AG08396 (cell line): ENCODE measurements around the gene MASTL.
"Not testable (repeated sequence)": the region's sequence is repeated elsewhere in the genome, so short reads cannot be mapped to it uniquely, and the experiment has no call there.

Experiments
- DNase-seq: peaks from one replicate; pipeline ENCODE4 v3.0.0; 2012; ENCODE audit warnings: low spot score, mixed read lengths

MASTL gene

GRCh38 chr10:27155066-27155754, at the start of gene MASTL:
Gene MASTL (plus strand): TSS chr10:27155352. CDS start chr10:27155427, 75 bp downstream.
- DNase-seq: peak; percentile 97

GRCh38 chr10:27108165-27108564, 47.0 kb upstream of the MASTL start:
- no peak for DNase-seq

- no peak for DNase-seq
Measured at GRCh38 chr10:27134371-27134770, 20.8 kb upstream of the MASTL start.

- no peak for DNase-seq
Measured at GRCh38 chr10:27138277-27138676, 16.9 kb upstream of the MASTL start.

- DNase-seq: no peak
Measured at GRCh38 chr10:27143686-27144085, 11.5 kb upstream of the MASTL start.

GRCh38 chr10:27145937-27146336, 9.2 kb upstream of the MASTL start:
- no peak for DNase-seq

- DNase-seq: no peak
Measured at GRCh38 chr10:27147701-27148100, 7.5 kb upstream of the MASTL start.

- DNase-seq: no peak
Measured at GRCh38 chr10:27150261-27150660, 4.9 kb upstream of the MASTL start.

GRCh38 chr10:27152687-27153086, 2.5 kb upstream of the MASTL start:
- DNase-seq: no peak

GRCh38 chr10:27153329-27153728, 1.8 kb upstream of the MASTL start:
- no peak for DNase-seq

GRCh38 chr10:27153845-27154193, 1.3 kb upstream of the MASTL start:
- peak; percentile 27 for DNase-seq

GRCh38 chr10:27156566-27156965, 1.4 kb downstream of the MASTL start:
- DNase-seq: not testable (repeated sequence)

GRCh38 chr10:27157150-27157549, 2.0 kb downstream of the MASTL start:
- no peak for DNase-seq

- DNase-seq: no peak
Measured at GRCh38 chr10:27158421-27158820, 3.3 kb downstream of the MASTL start.

- DNase-seq: no peak
Measured at GRCh38 chr10:27169849-27170248, 14.7 kb downstream of the MASTL start.

- no peak for DNase-seq
Measured at GRCh38 chr10:27188259-27188658, 33.1 kb downstream of the MASTL start.

- DNase-seq: no peak
Measured at GRCh38 chr10:27188897-27189296, 33.7 kb downstream of the MASTL start.

GRCh38 chr10:27190508-27190907, 35.4 kb downstream of the MASTL start:
- DNase-seq: no peak

GRCh38 chr10:27192284-27192683, 37.1 kb downstream of the MASTL start:
- peak; percentile 82 for DNase-seq

- DNase-seq: no peak
Measured at GRCh38 chr10:27197980-27198620, 42.9 kb downstream of the MASTL start.

GRCh38 chr10:27203806-27204205, 48.7 kb downstream of the MASTL start:
- DNase-seq: no peak

GRCh38 chr10:27207350-27207749, 52.2 kb downstream of the MASTL start:
- no peak for DNase-seq

GRCh38 chr10:27223964-27224363, 68.8 kb downstream of the MASTL start:
- DNase-seq: no peak

GRCh38 chr10:27225011-27225590, 69.9 kb downstream of the MASTL start:
- DNase-seq: no peak
